HepG2 (cell line): ENCODE measurements around the gene APBA1. TPM values are rescaled to one million over a fixed set of nuclear protein-coding genes. Genes with fewer than 3 reads are reported as not detected.

Source experiments
- ARID5B ChIP-seq: IDR thresholded peaks from 2 replicates; pipeline ENCODE4 v1.4.0; 2020; ENCODE audit warnings: mild to moderate bottlenecking, missing genetic modification reagents
- polyA plus RNA-seq, 8 experiments: library from polyadenylated mRNA; depleted of rRNA in 3 of 8; stranded (reverse) in 7 of 8; unstranded in 1 of 8; fragments of >200 nt; fragmentation: Illumina TruSeq in 4 of 8; extraction: Trizol in 4 of 8; gene quantifications; 2 replicates each; pipeline versions ENCODE4 v1.2.1 to v1.2.3, GENCODE V29; 2011 to 2016; ENCODE audit warnings: low read depth in 4 of 8, missing spikeins in 1 of 8, mixed read lengths in 1 of 8; ENCODE audit not compliant: insufficient read depth in 1 of 8
- total RNA-seq, 5 experiments: library from RNA; depleted of rRNA; stranded (reverse); fragments of >200 nt; fragmentation: Illumina TruSeq; extraction: Trizol; gene quantifications; 2 replicates each; pipeline ENCODE4 v1.2.3, GENCODE V29; 2016; ENCODE audit warnings: low read depth in 1 of 5

APBA1 gene
- total and polyA plus RNA-seq, 2 of the 13 experiments (the other 11 are each of a cell fraction or from before 2014, with no cell fraction given): 0.15 TPM; not detected in 1

DNA sequence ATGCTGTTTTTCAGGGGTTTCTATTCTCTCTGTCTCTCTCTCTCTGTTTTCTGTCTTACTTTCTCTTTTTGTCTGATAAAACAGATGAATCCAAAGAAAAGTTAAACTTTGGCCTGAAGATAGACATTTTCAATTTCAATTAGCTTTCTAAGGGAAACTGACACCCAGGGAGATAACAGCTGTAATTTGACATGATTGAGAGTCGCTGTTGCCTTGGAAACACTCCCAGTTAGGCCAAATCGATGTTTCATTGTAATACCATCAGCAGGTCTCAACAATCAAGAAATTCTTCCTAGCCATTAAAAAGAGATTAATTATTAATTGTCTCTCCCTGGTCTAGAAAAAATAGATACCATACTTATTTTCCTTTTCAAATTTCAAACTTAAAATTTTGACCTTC lies 294.2 kb downstream of the APBA1 start (continued):
- TF ChIP-seq ARID5B (CRISPR knock-in tag): no peak

Other genes with a start within 250 kb of the APBA1 start
- 42.1 and 58.0 TPM in 2 replicates for gene PTAR1, start 87.6 kb upstream of the APBA1 start, total RNA-seq (2016; rRNA removed; fragmentation: Illumina TruSeq; extraction: Trizol)
- 19.8 and 26.5 TPM in 2 replicates for gene PTAR1, start 87.6 kb upstream of the APBA1 start, polyA plus RNA-seq (2011; rRNA removed)
- gene CFAP95, start 148.4 kb upstream of the APBA1 start, total RNA-seq (2016; rRNA removed; fragmentation: Illumina TruSeq; extraction: Trizol): not detected in 2 replicates
- gene CFAP95, start 148.4 kb upstream of the APBA1 start, polyA plus RNA-seq (2011; rRNA removed): not detected in 2 replicates